Caki2 (cell line): ENCODE data around the gene DOK4. TPM values are rescaled to one million over a fixed set of nuclear protein-coding genes. Genes with fewer than 3 reads are reported as not detected.
"Not testable (repeated sequence)": the region's sequence is repeated elsewhere in the genome, so short reads cannot be mapped to it uniquely, and the experiment has no call there.

ENCODE experiments used
- DNase-seq: peaks from one replicate; pipeline ENCODE4 v3.0.0-alpha.2; 2015; ENCODE audit warnings: low read depth
- in situ Hi-C: cut with HindIII; loops from 2 replicates; pipeline ENCODE4 v1.10.0; 2016; ENCODE audit warnings: low sequenced_read_pairs, low pct_unique_long_range_greater_than_20kb, mixed read lengths
- total RNA-seq: library from RNA; depleted of rRNA; stranded (reverse); fragments of >200 nt; shearing (Covaris generic); gene quantifications from 2 replicates; pipeline ENCODE4 v1.2.3, GENCODE V29; 2014; ENCODE audit warnings: low replicate concordance

DOK4 gene
- total RNA-seq, 1 experiment from 2014 or later, result 21.9 TPM

- no peak for DNase-seq
- in situ Hi-C loops, result no loop called here
Measured at GRCh38 chr16:57507136-57508034, 21.1 kb upstream of the DOK4 start.

- no peak for DNase-seq
- in situ Hi-C loops, result no loop called here
Measured at GRCh38 chr16:57505169-57505568, 18.9 kb upstream of the DOK4 start.

- DNase-seq, result no peak
- in situ Hi-C loops, result no loop called here
Measured at GRCh38 chr16:57504491-57504890, 18.2 kb upstream of the DOK4 start.

- in situ Hi-C loops, result no loop called here
- DNase-seq, result no peak
Measured at GRCh38 chr16:57504001-57504400, 17.7 kb upstream of the DOK4 start.

GRCh38 chr16:57503366-57503765 is 17.1 kb upstream of the DOK4 start:
- no peak for DNase-seq
- in situ Hi-C loops, result no loop called here

GRCh38 chr16:57502048-57502775 is 15.9 kb upstream of the DOK4 start:
- in situ Hi-C loops, result no loop called here
- DNase-seq, result no peak

GRCh38 chr16:57501492-57501891 is 15.2 kb upstream of the DOK4 start:
- in situ Hi-C loops, result no loop called here
- no peak for DNase-seq

GRCh38 chr16:57500578-57501111 is 14.4 kb upstream of the DOK4 start:
- DNase-seq, result no peak
- in situ Hi-C loops, result no loop called here

DNA sequence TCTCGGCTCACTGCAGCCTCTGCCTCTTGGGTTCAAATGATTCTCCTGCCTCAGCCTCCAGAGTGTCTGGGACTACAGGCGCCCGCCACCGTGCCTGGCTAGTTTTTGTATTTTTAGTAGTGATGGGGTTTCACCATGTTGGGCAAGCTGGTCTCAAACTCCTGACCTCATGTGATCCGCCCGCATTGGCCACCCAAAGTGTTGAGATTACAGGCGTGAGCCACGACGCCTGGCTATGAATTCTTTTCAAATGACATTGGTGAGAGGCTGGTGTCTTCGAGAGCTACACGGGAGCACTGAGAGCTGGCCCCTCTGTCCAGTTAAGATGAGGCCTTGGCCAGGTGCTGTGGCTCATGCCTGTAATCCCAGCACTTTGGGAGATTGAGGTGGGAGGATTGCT is 13.6 kb upstream of the DOK4 start:
- in situ Hi-C loops, DNase-seq: not testable (repeated sequence)

GRCh38 chr16:57498031-57498430 is 11.7 kb upstream of the DOK4 start:
- no peak for DNase-seq
- in situ Hi-C loops, result no loop called here

DNA sequence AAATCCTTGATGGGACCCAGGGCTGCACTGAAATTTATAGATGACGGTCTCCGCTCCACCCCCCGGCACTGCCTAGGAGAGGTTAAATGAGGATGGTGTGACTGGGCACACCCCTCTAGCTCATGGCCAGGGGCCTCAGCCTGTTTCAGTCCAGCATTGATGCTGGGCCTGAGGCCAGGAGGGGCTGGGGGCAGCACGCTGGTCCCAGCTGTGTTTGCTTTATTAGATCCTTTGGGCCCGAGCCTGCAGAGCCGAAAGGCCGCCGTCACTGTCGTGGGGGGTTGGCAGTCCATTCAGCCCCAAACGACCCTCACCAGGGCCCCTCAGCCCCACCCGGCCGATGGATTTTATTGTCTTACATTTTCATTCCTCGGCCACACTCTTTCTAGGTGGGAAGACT is 10.8 kb upstream of the DOK4 start:
- in situ Hi-C loops, result no loop called here

GRCh38 chr16:57493767-57494166 is 7.5 kb upstream of the DOK4 start:
- DNase-seq, result no peak
- in situ Hi-C loops, result no loop called here

More for the DNA sequence above, 10.8 kb upstream of the DOK4 start:
- DNase-seq, result no peak

DNA sequence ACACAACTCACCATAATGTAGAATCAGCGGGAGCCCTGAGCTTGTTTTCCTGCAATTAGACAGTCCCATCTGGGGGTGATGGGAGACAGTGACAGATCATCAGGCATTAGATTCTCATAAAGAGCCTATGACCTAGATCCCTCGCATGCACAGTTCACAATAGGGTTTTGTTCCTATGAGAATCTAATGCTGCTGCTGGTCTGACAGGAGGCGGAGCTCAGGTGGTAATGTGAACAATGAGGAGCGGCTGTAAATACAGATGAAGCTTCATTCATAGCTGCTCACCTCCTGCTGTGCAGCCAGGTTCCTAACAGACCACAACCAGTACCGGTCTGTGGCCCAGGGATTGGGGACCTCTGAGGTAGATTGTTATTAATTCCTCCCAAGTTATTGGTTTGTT is 2.9 kb upstream of the DOK4 start:
- in situ Hi-C loops, result no loop called here
- no peak for DNase-seq

DNA sequence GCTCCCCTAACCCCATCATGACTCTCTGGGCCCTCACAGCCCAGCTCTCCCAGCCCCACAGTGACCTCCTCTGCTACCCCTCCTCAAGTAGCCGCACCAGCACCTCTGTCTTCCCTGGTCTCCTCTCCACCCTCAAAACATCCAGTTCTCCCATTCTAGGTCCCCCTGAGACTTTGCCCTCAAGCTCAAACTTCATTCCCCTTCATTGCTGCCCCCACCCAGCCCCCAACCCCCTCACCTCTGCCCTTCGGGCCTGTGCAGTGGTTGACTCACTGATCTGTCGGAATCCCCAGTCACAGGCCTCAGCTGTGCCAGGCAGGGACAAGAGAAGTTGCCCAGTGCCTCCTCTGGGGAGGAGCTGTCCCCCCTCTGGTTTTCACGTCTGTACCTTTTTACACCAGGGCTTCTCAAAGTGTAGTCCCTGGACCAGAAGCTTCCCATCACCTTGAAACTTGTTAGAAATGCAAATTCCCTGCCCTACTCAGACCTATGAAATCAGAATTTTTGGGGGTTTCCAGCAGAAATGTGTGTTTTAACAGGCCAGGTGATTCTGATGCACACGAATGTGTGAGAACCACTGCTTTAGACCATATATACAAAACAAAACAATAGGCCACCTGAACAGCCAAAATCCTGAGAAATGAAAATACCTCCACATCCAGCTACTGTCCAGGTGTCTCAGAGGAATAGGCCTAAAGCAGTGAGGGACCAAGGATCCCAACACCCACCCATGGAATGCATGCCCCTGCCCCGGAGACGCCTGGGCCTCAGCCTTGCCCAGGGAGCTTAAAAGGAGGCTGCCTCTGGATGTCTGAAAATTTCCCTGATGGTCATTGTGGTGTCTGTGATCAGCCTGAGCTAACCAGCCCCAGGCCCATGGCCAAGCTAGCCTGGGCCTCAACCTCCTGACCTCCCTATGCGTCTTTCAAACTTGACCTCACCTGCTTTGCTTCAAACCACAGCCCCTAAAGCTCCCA is 853 bp upstream of the DOK4 start:
- DNase-seq, result no peak
- in situ Hi-C loops, result no loop called here

DNA sequence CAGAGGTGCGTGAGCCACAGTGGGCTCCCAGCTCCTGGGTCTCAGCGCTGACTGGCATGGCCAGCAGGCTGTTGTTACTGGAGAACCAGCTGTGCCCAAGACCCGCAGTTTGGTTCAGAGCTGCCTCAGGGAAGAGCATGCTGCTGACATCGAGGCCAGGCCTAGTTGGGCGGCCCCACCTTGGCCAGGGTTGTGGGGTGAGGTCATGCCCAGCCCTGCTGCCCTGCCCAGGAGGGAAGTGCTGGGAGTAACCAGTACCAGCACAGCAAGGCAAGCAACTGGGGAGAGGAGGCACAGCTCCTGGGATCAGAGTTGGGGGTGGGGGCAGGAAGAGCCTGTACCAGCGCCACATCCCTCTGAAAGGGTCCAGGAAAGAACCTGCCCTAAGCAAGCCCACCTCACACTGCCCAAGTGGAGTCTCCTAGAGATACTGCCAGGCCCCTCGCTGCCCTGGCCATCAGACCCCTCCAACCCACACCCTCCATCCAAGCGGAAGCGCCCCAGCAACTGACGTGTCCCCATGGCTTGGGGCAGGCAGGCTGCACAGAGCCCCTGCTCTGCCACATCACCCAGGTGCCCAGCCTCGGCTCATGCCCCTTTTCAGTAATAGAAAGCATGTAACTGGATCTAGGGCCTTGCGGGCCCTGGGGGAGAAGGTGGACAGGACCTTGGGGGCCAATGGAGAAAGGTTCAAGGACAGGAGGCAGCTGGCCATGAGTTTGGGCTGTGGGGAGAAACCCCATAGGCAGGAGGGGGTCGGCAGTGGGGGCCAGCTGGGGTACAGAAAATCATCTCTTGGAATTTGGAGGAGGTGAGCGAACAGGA is 990 bp downstream of the DOK4 start:
- no peak for DNase-seq
- in situ Hi-C loops, result no loop called here

GRCh38 chr16:57484515-57485005 is 1.7 kb downstream of the DOK4 start:
- DNase-seq, result no peak
- in situ Hi-C loops, result no loop called here
